Suprapubic skin (tissue), 4 donors: Measurements from ENCODE around the gene SPDYE4. TPM values are rescaled to one million over a fixed set of nuclear protein-coding genes. Genes with fewer than 3 reads are reported as not detected.

ENCODE experiments used
- DNase-seq, 2 donors: peaks; one replicate each; pipeline ENCODE4 v3.0.0-alpha.2; 2019; ENCODE audit warnings: low spot score in 2 of 2
- H3K27ac ChIP-seq: fragments of 200-600 bp; sonication (generic); one replicate; pipeline ENCODE4 v1.5.1; 2019
- H3K27me3 ChIP-seq: fragments of 200-600 bp; sonication (generic); one replicate; pipeline ENCODE4 v1.5.1; 2019
- H3K36me3 ChIP-seq: fragments of 200-600 bp; sonication (generic); one replicate; pipeline ENCODE4 v1.5.1; 2019
- H3K4me1 ChIP-seq: fragments of 200-600 bp; sonication (generic); one replicate; pipeline ENCODE4 v1.5.1; 2019
- H3K4me3 ChIP-seq: fragments of 200-600 bp; sonication (generic); one replicate; pipeline ENCODE4 v1.5.1; 2019; ENCODE audit warnings: mild to moderate bottlenecking
- H3K9me3 ChIP-seq: fragments of 200-600 bp; sonication (generic); one replicate; pipeline ENCODE4 v1.5.1; 2019
- CTCF ChIP-seq, 2 donors: fragments of 200-600 bp in 1 of 2; fragments of 450-650 bp in 1 of 2; sonication (generic) in 1 of 2; IDR thresholded peaks; one replicate each; pipeline ENCODE4 v1.5.1; 2016 to 2019; ENCODE audit warnings: antibody characterized with exemption in 2 of 2, mild to moderate bottlenecking in 1 of 2, moderate library complexity in 1 of 2
- EP300 ChIP-seq: sonication (generic); formaldehyde crosslinking; IDR thresholded peaks from one replicate; pipeline ENCODE4 v1.6.1; 2017; ENCODE audit warnings: antibody characterized with exemption
- POLR2A ChIP-seq, 2 donors: fragments of 450-650 bp; IDR thresholded peaks; one replicate each; pipeline ENCODE4 v1.6.1; 2017; ENCODE audit warnings: antibody characterized with exemption in 2 of 2, mild to moderate bottlenecking in 2 of 2, moderate library complexity in 2 of 2
- POLR2AphosphoS5 ChIP-seq, 3 donors: sonication (generic); formaldehyde crosslinking; IDR thresholded peaks; one replicate each; pipeline ENCODE4 v1.6.1; 2017; ENCODE audit warnings: antibody characterized with exemption in 3 of 3
- WGBS: methylation state at CpG from one replicate; pipeline ENCODE4 v1.1.5; 2018; 5-methylcytosine and 5-hydroxymethylcytosine counted together
- total RNA-seq, 4 donors: library from RNA; depleted of rRNA; stranded (reverse); fragments of >200 nt; gene quantifications; one replicate each; pipeline ENCODE4 v1.1.0, GENCODE V29; 2016

SPDYE4 gene
- total RNA-seq, 4 donors from 2014 or later = not detected

GRCh38 chr17:8781776-8782175 is 23.4 kb upstream of the SPDYE4 start:
- no peaks in the 10 kb centered on the region for H3K36me3 ChIP-seq
- H3K4me1 ChIP-seq = peaks cover 9% of the 10 kb centered on the region
- DNase-seq = no peak
- no peaks in the 10 kb centered on the region for H3K27me3 ChIP-seq
- H3K9me3 ChIP-seq = no peaks in the 10 kb centered on the region
- no peak overlapping the region for H3K27ac ChIP-seq
- WGBS = 67% methylated on average over 4 of the region's 4 CpGs
- H3K4me3 ChIP-seq = no peak overlapping the region
- TF ChIP-seq POLR2A (IDR thresholded peaks at IDR 0.05) (no peak), EP300 (no peak), POLR2AphosphoS5 (IDR thresholded peaks at IDR 0.05) (no peak), CTCF (IDR thresholded peaks at IDR 0.05) (no peak)

- H3K27me3 ChIP-seq = no peaks in the 10 kb centered on the region
- H3K27ac ChIP-seq = no peak overlapping the region
- DNase-seq = no peak
- TF ChIP-seq POLR2A (IDR thresholded peaks at IDR 0.05) = no peak
- no peak for TF ChIP-seq CTCF (IDR thresholded peaks at IDR 0.05)
- no peak for TF ChIP-seq EP300
- no peak for TF ChIP-seq POLR2AphosphoS5 (IDR thresholded peaks at IDR 0.05)
- no peaks in the 10 kb centered on the region for H3K36me3 ChIP-seq
- H3K9me3 ChIP-seq = peaks cover 4% of the 10 kb centered on the region
- H3K4me1 ChIP-seq = no peaks in the 10 kb centered on the region
- H3K4me3 ChIP-seq = no peak overlapping the region
- 72% methylated on average over 1 of the region's 1 CpG for WGBS
Measured at GRCh38 chr17:8776881-8777280, 18.5 kb upstream of the SPDYE4 start.

GRCh38 chr17:8776248-8776647 is 17.9 kb upstream of the SPDYE4 start:
- no peaks in the 10 kb centered on the region for H3K27me3 ChIP-seq
- peaks cover 4% of the 10 kb centered on the region for H3K9me3 ChIP-seq
- DNase-seq = no peak
- no peaks in the 10 kb centered on the region for H3K4me1 ChIP-seq
- H3K27ac ChIP-seq = no peak overlapping the region
- TF ChIP-seq POLR2AphosphoS5 (IDR thresholded peaks at IDR 0.05) (no peak), POLR2A (IDR thresholded peaks at IDR 0.05) (no peak), EP300 (no peak), CTCF (IDR thresholded peaks at IDR 0.05) (no peak)
- no peak overlapping the region for H3K4me3 ChIP-seq
- H3K36me3 ChIP-seq = no peaks in the 10 kb centered on the region

- H3K4me1 ChIP-seq = no peaks in the 10 kb centered on the region
- H3K36me3 ChIP-seq = no peaks in the 10 kb centered on the region
- peaks cover 15% of the 10 kb centered on the region for H3K27me3 ChIP-seq
- no peak for TF ChIP-seq POLR2A (IDR thresholded peaks at IDR 0.05)
- no peak for TF ChIP-seq CTCF (IDR thresholded peaks at IDR 0.05)
- no peak for TF ChIP-seq EP300
- H3K9me3 ChIP-seq = no peaks in the 10 kb centered on the region
- no peak overlapping the region for H3K27ac ChIP-seq
- WGBS = 93% methylated on average over 2 of the region's 2 CpGs
- DNase-seq = no peak
- no peak overlapping the region for H3K4me3 ChIP-seq
Measured at GRCh38 chr17:8766731-8767130, 8.4 kb upstream of the SPDYE4 start.

- Histone ChIP-seq H3K9me3 (no peaks in the 10 kb centered on the region), H3K27me3 (no peaks in the 10 kb centered on the region), H3K36me3 (no peaks in the 10 kb centered on the region), H3K4me1 (no peaks in the 10 kb centered on the region), H3K27ac (no peak overlapping the region), H3K4me3 (no peak overlapping the region)
- DNase-seq = no peak
- WGBS = 89% methylated on average over 8 of the region's 8 CpGs
- no peak for TF ChIP-seq POLR2AphosphoS5 (IDR thresholded peaks at IDR 0.05)
- TF ChIP-seq CTCF (IDR thresholded peaks at IDR 0.05) = no peak
- TF ChIP-seq EP300 = no peak
Measured at GRCh38 chr17:8762012-8762411, 3.7 kb upstream of the SPDYE4 start.
